A549 (cell line): ENCODE data around the gene CACNG7. TPM values are rescaled to one million over a fixed set of nuclear protein-coding genes. Genes with fewer than 3 reads are reported as not detected.

Experiments used
- ATAC-seq, 2 experiments: fragments of 200-7000 bp in 1 of 2; fragments of >200 bp in 1 of 2; cut with Nextera tagmentation in 1 of 2; cut with Tn5 transposase in 1 of 2; 3 replicates each; pipeline versions ENCODE4 v1.8.0 to v1.9.1; 2018 to 2020; ENCODE audit warnings: mild to moderate bottlenecking in 1 of 2, moderate library complexity in 1 of 2
- CTCF ChIA-PET: fragments of 300-600 bp; sonication (Branson Sonifier 250); formaldehyde crosslinking; extraction: SDS; loops from one replicate; lab custom pipeline; 2021; ENCODE audit warnings: antibody characterized with exemption, inconsistent platforms; lab: Yijun Ruan, JAX
- POLR2A ChIA-PET: fragments of 350-600 bp; formaldehyde crosslinking; extraction: SDS; loops from one replicate; lab custom pipeline; 2021; ENCODE audit warnings: antibody characterized with exemption, inconsistent platforms; lab: Yijun Ruan, JAX
- DNase-seq, 2 experiments: peaks; one replicate each; pipeline versions ENCODE4 v3.0.0 to v3.0.0-alpha.2; 2011 to 2016; ENCODE audit warnings: low read depth in 1 of 2, low spot score in 1 of 2
- FAIRE-seq: peaks from 2 replicates; lab custom pipeline; 2011; peaks lifted over from hg19 to GRCh38; lab: Jason Lieb, UNC
- H3K27ac ChIP-seq, 2 experiments: fragments of >200 bp; sonication (Bioruptor Twin); formaldehyde crosslinking; 3 replicates each; pipeline ENCODE4 v1.5.1; 2016 to 2017
- H3K4me1 ChIP-seq: fragments of >200 bp; sonication (Bioruptor Twin); formaldehyde crosslinking; 3 replicates; pipeline ENCODE4 v1.6.1; 2016
- H3K4me2 ChIP-seq: fragments of >200 bp; sonication (Bioruptor Twin); formaldehyde crosslinking; 3 replicates; pipeline ENCODE4 v1.6.1; 2016
- H3K4me3 ChIP-seq: fragments of >200 bp; sonication (Bioruptor Twin); formaldehyde crosslinking; 3 replicates; pipeline ENCODE4 v1.5.1; 2016
- H3K9me3 ChIP-seq: fragments of >200 bp; sonication (Bioruptor Twin); formaldehyde crosslinking; 3 replicates; pipeline ENCODE4 v1.6.1; 2016
- ATOH8 ChIP-seq: fragments of 250-450 bp; sonication (Bioruptor Pico); IDR thresholded peaks from 2 replicates; pipeline ENCODE4 v1.5.0; 2020; ENCODE audit warnings: low read depth, mild to moderate bottlenecking, moderate library complexity
- CHD2 ChIP-seq: fragments of 150-350 bp; IDR thresholded peaks from 2 replicates; pipeline ENCODE4 v1.6.1; 2014; ENCODE audit warnings: low read length; ENCODE audit not compliant: partially characterized antibody
- CHD4 ChIP-seq: fragments of 200-600 bp; sonication (generic); IDR thresholded peaks from 2 replicates; pipeline ENCODE4 v1.6.1; 2016; ENCODE audit warnings: antibody characterized with exemption, mild to moderate bottlenecking, borderline replicate concordance
- EHF ChIP-seq: fragments of 250-450 bp; sonication (Bioruptor Pico); IDR thresholded peaks from 2 replicates; pipeline ENCODE4 v1.5.0; 2020; ENCODE audit warnings: mild to moderate bottlenecking
- EHMT2 ChIP-seq: fragments of 200-600 bp; sonication (generic); IDR thresholded peaks from 2 replicates; pipeline ENCODE4 v1.6.1; 2016; ENCODE audit warnings: antibody characterized with exemption, low read depth, mild to moderate bottlenecking, moderate library complexity
- EP300 ChIP-seq, 2 experiments: fragments of >200 bp; sonication (Bioruptor Twin); formaldehyde crosslinking; IDR thresholded peaks; 2 replicates in 1 of 2; 3 replicates in 1 of 2; pipeline ENCODE4 v1.6.1; 2016 to 2017
- FOSB ChIP-seq: fragments of 250-450 bp; sonication (Bioruptor Pico); IDR thresholded peaks from 2 replicates; pipeline ENCODE4 v1.5.0; 2020; ENCODE audit warnings: mild to moderate bottlenecking, moderate library complexity
- FOSL2 ChIP-seq, 2 experiments: fragments of 450-650 bp in 1 of 2; fragments of >200 bp in 1 of 2; sonication (Bioruptor Twin) in 1 of 2; formaldehyde crosslinking; IDR thresholded peaks; 2 replicates each; pipeline versions ENCODE4 v1.5.0 to v1.6.1; 2016 to 2020; ENCODE audit warnings: mild to moderate bottlenecking in 1 of 2, moderate library complexity in 1 of 2
- GATA3 ChIP-seq: IDR thresholded peaks from 2 replicates; pipeline ENCODE4 v1.6.1; 2012; ENCODE audit warnings: borderline replicate concordance
- HES2 ChIP-seq: fragments of >200 bp; sonication (Bioruptor Twin); formaldehyde crosslinking; IDR thresholded peaks from 2 replicates; pipeline ENCODE4 v1.6.1; 2016
- HMGXB4 ChIP-seq: fragments of 250-450 bp; sonication (Bioruptor Pico); IDR thresholded peaks from 2 replicates; pipeline ENCODE4 v1.5.0; 2021; ENCODE audit warnings: mild to moderate bottlenecking, moderate library complexity, borderline replicate concordance
- JUN ChIP-seq, 2 experiments: fragments of >200 bp; sonication (Bioruptor Twin); formaldehyde crosslinking; IDR thresholded peaks; 2 replicates in 1 of 2; 3 replicates in 1 of 2; pipeline ENCODE4 v1.6.1; 2016 to 2017
- MAFK ChIP-seq: fragments of 450-650 bp; IDR thresholded peaks from 2 replicates; pipeline ENCODE4 v1.6.1; 2014; ENCODE audit not compliant: partially characterized antibody
- MAZ ChIP-seq: fragments of 150-350 bp; IDR thresholded peaks from 2 replicates; pipeline ENCODE4 v1.6.1; 2014; ENCODE audit warnings: antibody characterized with exemption, low read depth, low read length, borderline replicate concordance
- PBX3 ChIP-seq: IDR thresholded peaks from 2 replicates; pipeline ENCODE4 v1.6.1; 2012
- POLR2A ChIP-seq: IDR thresholded peaks from 2 replicates; pipeline ENCODE4 v1.6.1; 2012; ENCODE audit warnings: mild to moderate bottlenecking, low read length
- RARB ChIP-seq: fragments of 250-450 bp; sonication (Bioruptor Pico); IDR thresholded peaks from 2 replicates; pipeline ENCODE4 v1.8.0; 2021; ENCODE audit warnings: mild to moderate bottlenecking, moderate library complexity
- REST ChIP-seq: fragments of 200-600 bp; sonication (generic); IDR thresholded peaks from 2 replicates; pipeline ENCODE4 v1.6.1; 2016; ENCODE audit warnings: antibody characterized with exemption, mild to moderate bottlenecking, moderate library complexity
- SMC3 ChIP-seq: fragments of >200 bp; sonication (Bioruptor Twin); formaldehyde crosslinking; IDR thresholded peaks from 3 replicates; pipeline ENCODE4 v1.6.1; 2018; ENCODE audit warnings: inconsistent platforms
- TP53 ChIP-seq: fragments of 250-450 bp; sonication (Bioruptor Pico); IDR thresholded peaks from 2 replicates; pipeline ENCODE4 v1.5.0; 2021; ENCODE audit warnings: mild to moderate bottlenecking, moderate library complexity
- WGBS: methylation state at CpG from one replicate; pipeline ENCODE4 v1.1.6; 2017; ENCODE audit errors: missing lambda C conversion rate; 5-methylcytosine and 5-hydroxymethylcytosine counted together
- polyA plus RNA-seq, 4 experiments: library from polyadenylated mRNA; depleted of rRNA in 3 of 4; stranded (reverse); fragments of >200 nt; fragmentation: RNase III in 1 of 4; extraction: RNeasy Plus Mini Kit Qiagen cat#74134 plus additional on column Dnase treatment in 1 of 4; gene quantifications; 2 replicates in 3 of 4; 3 replicates in 1 of 4; pipeline ENCODE4 v1.2.3, GENCODE V29; 2011 to 2017

CACNG7 gene
- polyA plus RNA-seq, 2 of the 4 experiments (the other 2 are of a cell fraction) = 7.6 to 11.5 TPM

GRCh38 chr19:53898166-53898565 lies 10.9 kb upstream of the CACNG7 start (continued):
- TF ChIP-seq REST (no peak), ATOH8 (CRISPR knock-in tag) (no peak), SMC3 (no peak), MAZ (no peak), MAFK (no peak), EHF (CRISPR knock-in tag) (no peak), HES2 (no peak), CHD2 (no peak), PBX3 (no peak)

- ChIA-PET POLR2A (interaction anchor here (0.9 to 1.4 kb wide), 2 partner anchors 9 to 15 kb away, joined by 7 read pairs; no protein-coding TSS in a partner anchor), CTCF (interaction anchor here (0.9 to 7.2 kb wide), 9 partner anchors 9 to 133 kb away, joined by 3 to 62 read pairs (median 4); partner anchors contain the start of genes CACNG7 and PRKCG)
- ATAC-seq (peak; percentile 40 to 66; a peak in 5 of 6 replicates), DNase-seq (peak in 1 of 2 experiments; percentile 69), FAIRE-seq (no peak)
- WGBS = 17% methylated on average over 25 of the region's 42 CpGs
- H3K4me2 ChIP-seq = peak overlapping the region; percentile 73
- H3K9me3 ChIP-seq = no peaks in the 10 kb centered on the region
- H3K27ac ChIP-seq = peak overlapping the region in 1 of 2 experiments; percentile 8; a peak in 1 of 6 replicates
- H3K4me1 ChIP-seq = peaks cover 15% of the 10 kb centered on the region; the same call in 2 of the 3 replicates
- peak overlapping the region; percentile 32; the same call in 2 of the 3 replicates for H3K4me3 ChIP-seq
- TF ChIP-seq CHD4 = no peak
- TF ChIP-seq HMGXB4 (CRISPR knock-in tag) = no peak
- TF ChIP-seq GATA3 = no peak
- no peak for TF ChIP-seq POLR2A
- no peak for TF ChIP-seq FOSB (CRISPR knock-in tag)
- no peak for TF ChIP-seq RARB (CRISPR knock-in tag)
- TF ChIP-seq MAZ = no peak
- no peak for TF ChIP-seq TP53 (CRISPR knock-in tag)
- no peak for TF ChIP-seq EHMT2
- no peak for TF ChIP-seq FOSL2 (IDR thresholded peaks at IDR 0.05)
- TF ChIP-seq FOSL2 (CRISPR knock-in tag; IDR thresholded peaks at IDR 0.05) = no peak
- TF ChIP-seq EHF (CRISPR knock-in tag) = no peak
- no peak for TF ChIP-seq EP300 (IDR thresholded peaks at IDR 0.05)
- TF ChIP-seq JUN (IDR thresholded peaks at IDR 0.05) = no peak
Measured at GRCh38 chr19:53898636-53899341, 10.3 kb upstream of the CACNG7 start.
